Karpas-422 (cell line): Measurements from ENCODE around the gene OBSCN. TPM values are rescaled to one million over a fixed set of nuclear protein-coding genes. Genes with fewer than 3 reads are reported as not detected.

Experiments used
- total RNA-seq: library from RNA; depleted of rRNA; stranded (reverse); fragments of >200 nt; shearing (Covaris generic); gene quantifications from 2 replicates; pipeline ENCODE4 v1.2.3, GENCODE V29; 2014; ENCODE audit warnings: low replicate concordance; rRNA removed

The OBSCN gene
- total RNA-seq, 1 experiment from 2014 or later: 17.5 TPM

Other genes with a start within 250 kb of the OBSCN start
- gene WNT3A, start 201.0 kb upstream of the OBSCN start, total RNA-seq: not detected in 2 replicates
- 107 and 139 TPM in 2 replicates for gene ARF1, start 125.3 kb upstream of the OBSCN start, total RNA-seq
- gene C1orf35, start 104.7 kb upstream of the OBSCN start, total RNA-seq: 10.4 and 24.7 TPM in 2 replicates
- gene MRPL55, start 98.7 kb upstream of the OBSCN start, total RNA-seq: 76.6 and 79.2 TPM in 2 replicates
- 74.4 and 203 TPM in 2 replicates for gene GUK1, start 67.8 kb upstream of the OBSCN start, total RNA-seq
- 0.69 TPM in 1 of 2 replicates, not detected in the other for gene GJC2, start 58.1 kb upstream of the OBSCN start, total RNA-seq
- gene IBA57, start 42.2 kb upstream of the OBSCN start, total RNA-seq: 3.2 and 3.6 TPM in 2 replicates
- 27.7 and 39.5 TPM in 2 replicates for gene TRIM11, start 198.8 kb downstream of the OBSCN start, total RNA-seq
- 0.29 TPM in 1 of 2 replicates, not detected in the other for gene TRIM17, start 208.8 kb downstream of the OBSCN start, total RNA-seq